Left lobe of liver (tissue), 2 donors: Measurements from ENCODE around the gene WDR35. TPM values are rescaled to one million over a fixed set of nuclear protein-coding genes. Genes with fewer than 3 reads are reported as not detected.
A peak's percentile ranks its signal among the peaks of the same experiment; 100 is the strongest.
"Not testable (repeated sequence)": the region's sequence is repeated elsewhere in the genome, so short reads cannot be mapped to it uniquely, and the experiment has no call there.

Source experiments
- ATAC-seq: fragments of 200-7000 bp; cut with Tn5 transposase; one replicate; pipeline ENCODE4 v1.9.1; 2020; ENCODE audit warnings: mild to moderate bottlenecking, moderate library complexity
- DNase-seq: peaks from one replicate; pipeline ENCODE4 v3.0.0-alpha.2; 2020; ENCODE audit warnings: low spot score
- total RNA-seq: library from RNA; stranded (reverse); gene quantifications from one replicate; pipeline ENCODE4 v1.2.1, GENCODE V29; 2021
- donor health status: DM: no; HTN: no; CAD: no; lungs with moderate emphysema.
- donor health status: DM: no; HTN: yes; CAD: no.

WDR35 gene
- total RNA-seq, 1 donor from 2014 or later, result 1.5 TPM

GRCh38 chr2:19943189-19943588 lies 46.7 kb downstream of the WDR35 start:
- no peak for DNase-seq
- ATAC-seq, result no peak

- no peak for DNase-seq
- ATAC-seq, result no peak
These were observed 47.7 kb downstream of the WDR35 start for GRCh38 chr2:19942199-19942598.

- no peak for DNase-seq
- ATAC-seq, result no peak
These were observed 52.9 kb downstream of the WDR35 start for GRCh38 chr2:19937004-19937403.

- ATAC-seq, result no peak
- DNase-seq, result no peak
These were observed 53.7 kb downstream of the WDR35 start for GRCh38 chr2:19936203-19936602.

GRCh38 chr2:19933351-19933981 lies 56.4 kb downstream of the WDR35 start:
- ATAC-seq (no peak), DNase-seq (no peak)

GRCh38 chr2:19932928-19933327 lies 57.0 kb downstream of the WDR35 start:
- DNase-seq (no peak), ATAC-seq (no peak)

- DNase-seq (no peak), ATAC-seq (no peak)
These were observed 60.7 kb downstream of the WDR35 start for GRCh38 chr2:19929226-19929625.

- ATAC-seq, DNase-seq: not testable (repeated sequence)
These were observed 62.1 kb downstream of the WDR35 start for GRCh38 chr2:19927816-19928215.

GRCh38 chr2:19924526-19924925 lies 65.4 kb downstream of the WDR35 start:
- DNase-seq, ATAC-seq: not testable (repeated sequence)

GRCh38 chr2:19922188-19922587 lies 67.7 kb downstream of the WDR35 start:
- not testable (repeated sequence) for DNase-seq, ATAC-seq

- DNase-seq (no peak), ATAC-seq (no peak)
These were observed 73.4 kb downstream of the WDR35 start for GRCh38 chr2:19916385-19916950.

GRCh38 chr2:19914266-19914975 lies 75.5 kb downstream of the WDR35 start:
- no peak for ATAC-seq

GRCh38 chr2:19911808-19912509 lies 77.9 kb downstream of the WDR35 start:
- ATAC-seq, result no peak

More at GRCh38 chr2:19914266-19914975, 75.5 kb downstream of the WDR35 start:
- DNase-seq, result no peak

GRCh38 chr2:19902216-19902740 lies 87.6 kb downstream of the WDR35 start:
- ATAC-seq (peak; percentile 19), DNase-seq (no peak)

More at GRCh38 chr2:19911808-19912509, 77.9 kb downstream of the WDR35 start:
- DNase-seq, result no peak

- DNase-seq, result peak; percentile 96
- peak; percentile 88 for ATAC-seq
These were observed 88.3 kb downstream of the WDR35 start, which contains the start of gene TTC32 for GRCh38 chr2:19901442-19902215. Gene TTC32, minus strand, starts transcription at chr2:19901983. Its CDS starts 129 bp downstream, at chr2:19901854.

GRCh38 chr2:19900931-19901441 lies 88.9 kb downstream of the WDR35 start:
- DNase-seq (no peak), ATAC-seq (peak; percentile 27)

GRCh38 chr2:19899985-19900930 lies 89.6 kb downstream of the WDR35 start:
- peak; percentile 15 for ATAC-seq
- DNase-seq, result no peak

- no peak for DNase-seq
- ATAC-seq, result peak; percentile 23
These were observed 91.1 kb downstream of the WDR35 start for GRCh38 chr2:19898592-19899329.
